Adrenal gland (tissue), 12 donors: ENCODE measurements around the gene IPO11. TPM values are rescaled to one million over a fixed set of nuclear protein-coding genes. Genes with fewer than 3 reads are reported as not detected.

Experiments used
- DNase-seq, 7 donors: peaks; one replicate each; pipeline ENCODE4 v3.0.0-alpha.2; 2019 to 2020
- H3K27ac ChIP-seq, 5 donors: fragments of 200-600 bp; sonication (generic) in 4 of 5; 1 replicate in 3 of 5; 2 replicates in 2 of 5; pipeline versions ENCODE4 v1.5.1 to v1.8.0; 2016 to 2020; ENCODE audit warnings: mild to moderate bottlenecking in 1 of 5
- H3K27me3 ChIP-seq: fragments of 200-600 bp; 2 replicates; pipeline ENCODE4 v1.8.0; 2021
- H3K36me3 ChIP-seq, 2 donors: fragments of 200-600 bp; replicated peaks in 1 of 2; 1 replicate in 1 of 2; 2 replicates in 1 of 2; pipeline versions ENCODE4 v1.5.1 to v1.8.0; 2018 to 2022
- H3K4me1 ChIP-seq, 2 donors: fragments of 200-600 bp; replicated peaks in 1 of 2; 1 replicate in 1 of 2; 2 replicates in 1 of 2; pipeline versions ENCODE4 v1.5.1 to v1.8.0; 2018 to 2021
- H3K4me3 ChIP-seq, 4 donors: fragments of 200-600 bp; sonication (generic) in 3 of 4; one replicate each; pipeline ENCODE4 v1.5.1; 2016 to 2018
- H3K9me3 ChIP-seq, 3 donors: fragments of 200-600 bp; sonication (generic) in 1 of 3; replicated peaks in 1 of 3; 1 replicate in 2 of 3; 2 replicates in 1 of 3; pipeline versions ENCODE4 v1.5.1 to v1.8.0; 2016 to 2021
- POLR2A ChIP-seq, 2 donors: fragments of 450-650 bp; IDR thresholded peaks; one replicate each; pipeline ENCODE4 v1.6.1; 2017; ENCODE audit warnings: antibody characterized with exemption in 2 of 2, mild to moderate bottlenecking in 2 of 2, moderate library complexity in 1 of 2
- WGBS, 4 donors: extraction: QIAGEN DNeasy Blood & Tissue Kit in 2 of 4; methylation state at CpG; one replicate each; pipeline versions ENCODE4 v1.1.5 to v1.1.7; 2013 to 2017; 5-methylcytosine and 5-hydroxymethylcytosine counted together
- intact Hi-C, 2 donors: fragments of 100-400 bp; cut with DNase I; formaldehyde crosslinking; loops; one replicate each; pipeline versions ENCODE4 v1.14.1 to v1.15.0; 2022 to 2023
- polyA plus RNA-seq, 3 donors: library from polyadenylated mRNA; stranded (reverse); fragments of 200-250 nt in 2 of 3; fragments of 350-450 nt in 1 of 3; fragmentation: Illumina TruSeq in 1 of 3; extraction: RNeasy Lipid Tissue Mini Kit (QIAGEN cat#74804) in 1 of 3; gene quantifications; one replicate each; pipeline ENCODE4 v1.2.3, GENCODE V29; 2013 to 2014
- total RNA-seq, 9 donors: library from RNA; depleted of rRNA in 4 of 9; stranded (reverse); fragments of >200 nt in 4 of 9; fragments of 120-200 nt in 1 of 9; fragmentation: NEBNext Ultra II Directional in 1 of 9; extraction: Animal tissue kit (Norgen Biotek cat#: 25700) in 1 of 9; gene quantifications; one replicate each; pipeline versions ENCODE4 v1.1.0 to v1.2.4, GENCODE V29; 2013 to 2023
- TF ChIP-seq, protein P1 (sequence below), 6 experiments: fragments of 450-650 bp in 4 of 6; fragments of 200-600 bp in 2 of 6; sonication (generic) in 1 of 6; IDR thresholded peaks; 1 replicate in 5 of 6; 2 replicates in 1 of 6; pipeline versions ENCODE4 v1.5.1 to v1.8.0; 2016 to 2021; ENCODE audit warnings: antibody characterized with exemption in 6 of 6, mild to moderate bottlenecking in 2 of 6, moderate library complexity in 1 of 6
- donor health status: healthy with polysubstance abuse.
- donor health status: Bipolar disorder and iron deficiency.
- donor health status: DM: yes; HTN: yes; CAD: no.
- donor health status: DM: no; HTN: no; CAD: no.
- donor health status: DM: no; HTN: no; CAD: no.
- donor health status: DM: yes; HTN: yes; CAD: no.

The IPO11 gene
- total and polyA plus RNA-seq, 12 donors: 6.0 to 33.3 (median 23.7) TPM

DNA sequence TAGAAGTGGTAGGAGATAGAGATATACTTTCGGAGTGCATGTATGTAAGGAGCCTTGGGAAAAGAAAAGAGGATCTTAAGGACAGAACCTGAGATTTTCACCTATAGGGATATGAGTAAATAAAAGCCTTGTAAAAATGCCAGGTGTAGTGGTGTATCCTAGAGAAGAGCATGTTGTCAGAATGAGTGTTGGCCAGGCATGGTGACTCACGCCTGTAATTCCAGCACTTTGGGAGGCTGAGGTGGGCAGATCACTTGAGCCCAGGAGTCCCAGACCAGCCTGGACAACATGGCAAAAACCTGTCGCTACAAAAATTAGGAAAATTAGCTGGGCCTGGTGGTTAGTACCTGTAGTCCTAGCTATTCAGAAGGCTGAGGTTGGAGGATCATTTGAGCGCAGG is 76.0 kb downstream of the IPO11 start:
- peaks cover 0 to 8% of the 10 kb centered on the region in 2 donors for H3K36me3 ChIP-seq
- H3K27me3 ChIP-seq: no peaks in the 10 kb centered on the region
- WGBS, 4 donors: 73 to 97% (median 85%) methylated on average over 4 of the region's 4 CpGs
- H3K4me3 ChIP-seq: no peak overlapping the region
- no peak overlapping the region for H3K27ac ChIP-seq
- intact Hi-C loops: no loop called here
- H3K4me1 ChIP-seq: no peaks in the 10 kb centered on the region
- DNase-seq: no peak
- H3K9me3 ChIP-seq: no peaks in the 10 kb centered on the region
- TF ChIP-seq, protein P1, sequence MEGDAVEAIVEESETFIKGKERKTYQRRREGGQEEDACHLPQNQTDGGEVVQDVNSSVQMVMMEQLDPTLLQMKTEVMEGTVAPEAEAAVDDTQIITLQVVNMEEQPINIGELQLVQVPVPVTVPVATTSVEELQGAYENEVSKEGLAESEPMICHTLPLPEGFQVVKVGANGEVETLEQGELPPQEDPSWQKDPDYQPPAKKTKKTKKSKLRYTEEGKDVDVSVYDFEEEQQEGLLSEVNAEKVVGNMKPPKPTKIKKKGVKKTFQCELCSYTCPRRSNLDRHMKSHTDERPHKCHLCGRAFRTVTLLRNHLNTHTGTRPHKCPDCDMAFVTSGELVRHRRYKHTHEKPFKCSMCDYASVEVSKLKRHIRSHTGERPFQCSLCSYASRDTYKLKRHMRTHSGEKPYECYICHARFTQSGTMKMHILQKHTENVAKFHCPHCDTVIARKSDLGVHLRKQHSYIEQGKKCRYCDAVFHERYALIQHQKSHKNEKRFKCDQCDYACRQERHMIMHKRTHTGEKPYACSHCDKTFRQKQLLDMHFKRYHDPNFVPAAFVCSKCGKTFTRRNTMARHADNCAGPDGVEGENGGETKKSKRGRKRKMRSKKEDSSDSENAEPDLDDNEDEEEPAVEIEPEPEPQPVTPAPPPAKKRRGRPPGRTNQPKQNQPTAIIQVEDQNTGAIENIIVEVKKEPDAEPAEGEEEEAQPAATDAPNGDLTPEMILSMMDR (IDR thresholded peaks at IDR 0.05): no peak
- TF ChIP-seq POLR2A (IDR thresholded peaks at IDR 0.05): no peak

DNA sequence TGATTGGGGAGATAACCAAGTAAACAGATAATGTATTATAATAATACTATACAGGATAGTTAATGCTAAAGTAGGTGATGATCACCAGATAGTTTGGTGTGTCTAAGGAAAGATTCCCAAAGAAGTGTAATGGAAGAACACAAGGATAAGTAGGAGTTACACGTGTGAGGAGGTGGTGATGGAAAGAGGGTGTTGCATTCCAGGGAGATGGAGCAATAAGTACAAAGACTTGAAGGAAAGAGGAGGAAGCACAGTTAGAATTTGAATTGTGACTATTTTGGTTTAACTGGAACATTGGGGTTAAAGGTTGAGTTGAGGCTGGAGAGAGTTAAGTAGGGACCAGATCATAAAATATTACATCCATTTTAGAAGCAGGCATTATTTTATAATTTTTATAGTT is 76.9 kb downstream of the IPO11 start:
- Histone ChIP-seq H3K36me3 (peaks cover 0 to 8% of the 10 kb centered on the region in 2 donors), H3K9me3 (no peaks in the 10 kb centered on the region), H3K4me1 (no peaks in the 10 kb centered on the region), H3K27me3 (no peaks in the 10 kb centered on the region), H3K4me3 (no peak overlapping the region), H3K27ac (no peak overlapping the region)
- TF ChIP-seq, protein P1 (IDR thresholded peaks at IDR 0.05): no peak
- no peak for TF ChIP-seq POLR2A (IDR thresholded peaks at IDR 0.05)
- DNase-seq: no peak
- 65 to 74% (median 71%) methylated on average over 1 of the region's 1 CpG for WGBS, 4 donors
- intact Hi-C loops: no loop called here

DNA sequence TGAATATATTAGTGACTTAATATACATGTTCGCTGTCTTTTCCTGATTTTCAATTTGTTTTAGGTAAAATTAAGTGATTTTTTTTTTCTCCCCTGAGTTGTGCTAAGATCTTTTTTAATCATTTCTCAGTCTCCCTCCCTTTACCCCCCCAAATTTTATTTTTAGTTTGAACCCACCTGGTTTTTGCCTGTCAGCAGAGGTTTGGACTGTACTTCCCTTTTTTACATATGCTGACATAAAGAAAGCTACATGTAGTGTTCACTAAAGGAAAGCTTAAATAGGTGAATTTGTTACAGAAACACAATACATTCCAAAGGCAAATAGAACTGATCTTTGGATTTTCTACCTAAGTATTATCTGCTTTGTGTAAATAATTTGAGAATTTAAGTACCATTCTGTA is 82.2 kb downstream of the IPO11 start:
- TF ChIP-seq, protein P1 (IDR thresholded peaks at IDR 0.05): no peak
- no peak for TF ChIP-seq POLR2A (IDR thresholded peaks at IDR 0.05)
- Histone ChIP-seq H3K27me3 (no peaks in the 10 kb centered on the region), H3K36me3 (peaks cover 0 to 8% of the 10 kb centered on the region in 2 donors), H3K4me3 (no peak overlapping the region), H3K9me3 (no peaks in the 10 kb centered on the region), H3K4me1 (no peaks in the 10 kb centered on the region), H3K27ac (no peak overlapping the region)
- no peak for DNase-seq
- intact Hi-C loops: no loop called here
- WGBS, 4 donors: 96 to 100% (median 99%) methylated on average over 1 of the region's 1 CpG

DNA sequence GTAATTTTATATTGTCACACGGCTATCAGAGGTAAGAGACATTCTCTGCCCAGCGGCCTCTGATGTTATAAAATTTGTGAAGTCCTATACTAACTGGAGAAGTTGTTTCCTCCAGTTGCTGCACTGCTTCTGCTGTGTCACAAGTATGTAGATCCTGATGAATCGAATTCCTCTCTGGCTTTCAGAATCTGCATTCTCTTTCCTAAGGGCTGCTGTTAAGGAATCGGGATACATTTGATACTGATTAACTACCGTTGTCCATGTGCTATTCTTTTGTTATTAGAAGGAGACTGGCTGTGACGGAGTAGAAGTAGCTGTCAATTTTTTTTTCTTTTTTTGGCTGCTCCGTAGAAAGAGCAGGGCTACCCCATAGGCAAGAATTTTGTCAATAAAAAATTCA is 84.3 kb downstream of the IPO11 start:
- H3K27me3 ChIP-seq: no peaks in the 10 kb centered on the region
- no peaks in the 10 kb centered on the region for H3K36me3 ChIP-seq
- H3K27ac ChIP-seq: no peak overlapping the region
- intact Hi-C loops: no loop called here
- WGBS, 4 donors: 91 to 94% (median 93%) methylated on average over 7 of the region's 7 CpGs
- no peak for DNase-seq
- no peaks in the 10 kb centered on the region for H3K4me1 ChIP-seq
- no peak overlapping the region for H3K4me3 ChIP-seq
- TF ChIP-seq, protein P1 (IDR thresholded peaks at IDR 0.05): no peak
- no peak for TF ChIP-seq POLR2A (IDR thresholded peaks at IDR 0.05)
- no peaks in the 10 kb centered on the region for H3K9me3 ChIP-seq
